ENCODE data around the gene KIAA1217. TPM values are rescaled to one million over a fixed set of nuclear protein-coding genes. Genes with fewer than 3 reads are reported as not detected.

The KIAA1217 gene
- total RNA-seq, 2 donors from 2014 or later, result 92.5 to 188 TPM

GRCh38 chr10:24574161-24574560, 365.2 kb downstream of the KIAA1217 start:
- intact Hi-C loops (cut with DNase I), result no loop called here
- TF ChIP-seq POLR2AphosphoS5 (IDR thresholded peaks at IDR 0.05) (no peak), CTCF (IDR thresholded peaks at IDR 0.05) (no peak), POLR2A (IDR thresholded peaks at IDR 0.05) (no peak)
- 88% methylated on average over 9 of the region's 9 CpGs for WGBS
- Histone ChIP-seq H3K9me3 (no peaks in the 10 kb centered on the region), H3K4me1 (replicated peaks) (no peaks in the 10 kb centered on the region), H3K36me3 (no peaks in the 10 kb centered on the region), H3K27ac (no peak overlapping the region), H3K4me3 (no peak overlapping the region), H3K27me3 (replicated peaks; ENCODE audit: insufficient read depth) (no peaks in the 10 kb centered on the region)
- no peak for DNase-seq (ENCODE audit: low spot score)

- intact Hi-C loops (cut with DNase I), result no loop called here
- Histone ChIP-seq H3K36me3 (no peaks in the 10 kb centered on the region), H3K4me3 (no peak overlapping the region), H3K27me3 (replicated peaks; ENCODE audit: insufficient read depth) (no peaks in the 10 kb centered on the region), H3K9me3 (no peaks in the 10 kb centered on the region), H3K27ac (no peak overlapping the region), H3K4me1 (replicated peaks) (no peaks in the 10 kb centered on the region)
- TF ChIP-seq POLR2A (IDR thresholded peaks at IDR 0.05), result no peak
- TF ChIP-seq CTCF (IDR thresholded peaks at IDR 0.05), result no peak
- TF ChIP-seq POLR2AphosphoS5 (IDR thresholded peaks at IDR 0.05), result no peak
- 93% methylated on average over 3 of the region's 3 CpGs for WGBS
- no peak for DNase-seq (ENCODE audit: low spot score)
Measured at GRCh38 chr10:24574578-24575155, 365.7 kb downstream of the KIAA1217 start.

GRCh38 chr10:24575481-24576002, 366.6 kb downstream of the KIAA1217 start:
- no peak for DNase-seq (ENCODE audit: low spot score)
- intact Hi-C loops (cut with DNase I), result no loop called here
- Histone ChIP-seq H3K36me3 (no peaks in the 10 kb centered on the region), H3K27ac (no peak overlapping the region), H3K4me3 (no peak overlapping the region), H3K27me3 (replicated peaks; ENCODE audit: insufficient read depth) (no peaks in the 10 kb centered on the region), H3K4me1 (replicated peaks) (no peaks in the 10 kb centered on the region), H3K9me3 (no peaks in the 10 kb centered on the region)
- TF ChIP-seq POLR2AphosphoS5 (IDR thresholded peaks at IDR 0.05) (no peak), POLR2A (IDR thresholded peaks at IDR 0.05) (no peak), CTCF (IDR thresholded peaks at IDR 0.05) (no peak)
- 46% methylated on average over 10 of the region's 10 CpGs for WGBS

GRCh38 chr10:24579448-24579847, 370.5 kb downstream of the KIAA1217 start:
- no peak overlapping the region for H3K27ac ChIP-seq
- H3K4me1 ChIP-seq (replicated peaks), result no peaks in the 10 kb centered on the region
- 100% methylated on average over 1 of the region's 1 CpG for WGBS
- TF ChIP-seq POLR2A (IDR thresholded peaks at IDR 0.05) (no peak), POLR2AphosphoS5 (IDR thresholded peaks at IDR 0.05) (no peak), CTCF (IDR thresholded peaks at IDR 0.05) (no peak)
- H3K36me3 ChIP-seq, result no peaks in the 10 kb centered on the region
- H3K27me3 ChIP-seq (replicated peaks; ENCODE audit: insufficient read depth), result no peaks in the 10 kb centered on the region
- intact Hi-C loops (cut with DNase I), result no loop called here
- no peak for DNase-seq (ENCODE audit: low spot score)
- H3K9me3 ChIP-seq, result no peaks in the 10 kb centered on the region
- no peak overlapping the region for H3K4me3 ChIP-seq

- DNase-seq (ENCODE audit: low spot score), result no peak
- no peaks in the 10 kb centered on the region for H3K9me3 ChIP-seq
- 81% methylated on average over 4 of the region's 4 CpGs for WGBS
Measured at GRCh38 chr10:24579906-24580305, 371.0 kb downstream of the KIAA1217 start.

More at GRCh38 chr10:24579906-24580305, 371.0 kb downstream of the KIAA1217 start:
- intact Hi-C loops (cut with DNase I), result no loop called here
- TF ChIP-seq POLR2A (IDR thresholded peaks at IDR 0.05) (no peak), POLR2AphosphoS5 (IDR thresholded peaks at IDR 0.05) (no peak), CTCF (IDR thresholded peaks at IDR 0.05) (no peak)
- Histone ChIP-seq H3K4me1 (replicated peaks) (no peaks in the 10 kb centered on the region), H3K27ac (no peak overlapping the region), H3K27me3 (replicated peaks; ENCODE audit: insufficient read depth) (no peaks in the 10 kb centered on the region), H3K36me3 (no peaks in the 10 kb centered on the region), H3K4me3 (no peak overlapping the region)

Measured in prostate gland (tissue), 2 donors.